Measurements from ENCODE around the gene ABCC4.
"Not testable (repeated sequence)": the region's sequence is repeated elsewhere in the genome, so short reads cannot be mapped to it uniquely, and the experiment has no call there.

The ABCC4 gene

DNA sequence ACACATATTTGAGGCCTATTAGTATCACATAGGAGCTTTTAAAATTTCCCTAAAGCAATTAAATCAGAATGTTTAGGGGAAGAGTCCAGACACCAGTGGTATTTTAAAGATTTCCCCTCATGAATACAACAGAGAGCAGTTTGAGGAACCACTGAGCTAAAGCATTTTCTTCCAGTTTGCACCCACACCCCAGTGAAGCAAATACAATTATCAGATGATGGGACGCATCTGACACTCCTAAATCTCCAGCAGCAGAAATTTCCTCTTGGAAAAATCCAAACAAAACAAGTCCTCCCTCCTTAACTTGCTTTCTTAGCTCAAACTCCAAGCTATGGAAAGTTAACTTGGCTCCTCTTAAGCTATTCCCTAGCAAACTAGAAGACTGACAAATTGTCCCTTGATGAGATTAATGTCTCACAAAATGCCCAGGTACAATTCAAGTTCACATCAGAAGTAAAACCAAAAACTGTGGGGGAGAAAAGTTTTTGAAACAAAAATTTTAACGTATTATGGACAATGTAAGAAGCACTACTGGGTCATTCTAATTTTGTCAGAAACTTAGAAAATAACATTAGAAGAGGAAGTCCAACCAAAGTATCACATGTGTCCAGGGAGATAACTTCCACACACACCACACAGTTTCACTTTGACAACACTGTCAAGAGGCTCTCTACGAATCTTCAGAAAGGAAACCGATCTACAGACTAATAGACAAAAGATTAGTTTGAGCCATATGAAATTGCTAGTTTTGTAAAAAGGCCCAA is 74.1 kb downstream of the ABCC4 start:
- no peak for FAIRE-seq

DNA sequence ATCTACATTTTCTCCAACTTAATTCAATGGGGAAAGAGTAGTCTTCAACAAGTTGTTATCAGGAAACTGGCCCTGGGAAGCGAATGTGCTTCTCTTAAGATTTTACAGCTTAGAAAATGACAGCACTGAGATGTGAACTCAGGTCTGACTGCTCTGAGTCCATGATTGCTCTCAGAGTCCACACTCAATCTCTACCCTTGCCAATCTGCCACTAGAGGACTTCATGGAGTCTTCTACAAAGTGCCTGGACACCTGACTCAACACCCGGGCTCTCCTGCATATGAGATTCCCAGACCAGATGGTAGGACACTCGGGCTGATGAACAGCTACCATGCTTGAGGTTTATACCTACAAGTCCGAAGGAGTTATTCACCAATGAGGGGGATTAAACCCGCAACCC is 74.8 kb downstream of the ABCC4 start:
- no peak for FAIRE-seq

DNA sequence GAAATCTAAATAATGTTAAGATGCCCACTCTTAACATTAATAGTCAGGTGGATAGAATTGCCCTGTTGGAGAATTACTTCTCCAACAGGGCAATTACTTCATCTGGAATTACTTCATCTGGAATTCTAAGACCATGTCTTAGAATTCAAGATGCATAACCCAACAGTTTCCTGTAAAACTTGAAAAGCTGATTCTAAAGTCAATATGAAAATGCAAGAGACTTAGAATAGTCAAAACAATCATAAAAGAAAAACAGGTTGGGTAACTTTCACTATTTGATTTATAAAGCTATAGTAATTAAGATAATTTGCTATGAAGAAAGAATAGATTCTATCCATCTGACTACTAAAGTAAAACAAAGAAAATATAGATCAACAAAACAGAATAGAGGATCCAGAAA is 75.2 kb downstream of the ABCC4 start:
- no peak for FAIRE-seq

DNA sequence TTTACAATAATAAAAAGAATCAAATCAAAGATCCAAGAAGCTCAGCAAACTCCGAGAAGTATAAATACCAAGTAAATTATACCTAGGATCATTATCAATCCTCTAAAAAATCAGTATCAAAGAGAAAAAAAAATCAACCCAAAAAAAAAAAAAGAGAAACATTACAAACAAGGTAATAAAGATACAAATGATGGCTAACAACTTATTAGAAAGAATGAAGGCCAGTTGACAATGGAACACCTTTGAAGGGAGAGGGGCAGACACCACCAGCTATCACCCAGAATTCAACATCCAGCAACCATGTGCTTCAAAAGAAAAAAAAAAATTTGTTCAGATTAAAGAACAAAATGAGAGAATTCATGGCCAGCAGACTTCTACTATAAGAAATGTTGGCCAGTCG is 77.2 kb downstream of the ABCC4 start:
- no peak for FAIRE-seq

DNA sequence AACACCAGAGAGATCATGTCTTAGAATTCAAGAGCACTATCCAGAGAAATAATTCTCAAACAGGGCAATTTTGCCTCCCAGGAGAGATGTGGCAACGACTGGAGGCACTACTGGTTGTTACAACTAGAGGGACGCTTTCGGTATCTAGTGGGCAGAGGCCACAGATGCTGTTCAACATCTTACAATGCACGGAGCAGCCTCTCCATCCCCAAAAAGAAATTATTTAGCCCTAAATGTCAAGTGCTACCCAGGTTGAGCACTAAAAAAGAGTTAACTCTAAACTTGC is 78.6 kb downstream of the ABCC4 start:
- no peak for FAIRE-seq

DNA sequence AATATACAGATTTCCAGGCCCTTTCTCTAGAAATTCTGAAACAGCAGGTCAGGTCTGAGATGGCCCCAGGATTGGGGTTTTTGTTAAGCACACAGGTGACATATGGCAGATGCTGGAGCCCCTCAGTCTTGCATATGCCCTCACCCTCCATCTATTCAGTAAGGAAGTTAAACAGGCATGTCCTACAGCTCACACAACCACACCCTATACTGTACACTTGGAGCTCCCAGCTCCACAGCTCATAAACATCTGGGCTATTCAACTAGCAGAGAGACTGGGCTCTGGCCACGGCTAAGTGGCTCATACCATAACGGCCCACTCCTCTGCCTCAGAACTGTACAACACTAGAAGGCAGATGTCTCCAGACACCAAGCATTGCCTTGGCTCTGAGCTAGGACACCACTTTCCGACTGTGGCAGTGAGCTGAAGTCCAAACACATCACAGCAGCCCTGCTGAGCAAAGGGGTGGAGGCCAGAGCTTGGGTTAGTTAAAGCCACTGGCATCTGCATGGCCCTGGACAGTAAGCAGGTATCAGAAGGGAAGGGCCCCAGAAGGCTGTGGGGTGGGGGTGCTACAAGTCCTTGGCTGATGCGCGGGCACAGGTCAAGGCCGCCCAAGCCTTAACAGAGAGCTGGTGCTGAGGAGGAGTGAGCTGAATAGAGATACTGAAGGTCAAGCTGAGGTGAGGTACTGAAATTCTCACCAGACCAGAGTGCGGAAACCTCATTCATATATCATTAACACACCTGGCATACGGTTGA is 79.1 kb downstream of the ABCC4 start:
- no peak for FAIRE-seq

DNA sequence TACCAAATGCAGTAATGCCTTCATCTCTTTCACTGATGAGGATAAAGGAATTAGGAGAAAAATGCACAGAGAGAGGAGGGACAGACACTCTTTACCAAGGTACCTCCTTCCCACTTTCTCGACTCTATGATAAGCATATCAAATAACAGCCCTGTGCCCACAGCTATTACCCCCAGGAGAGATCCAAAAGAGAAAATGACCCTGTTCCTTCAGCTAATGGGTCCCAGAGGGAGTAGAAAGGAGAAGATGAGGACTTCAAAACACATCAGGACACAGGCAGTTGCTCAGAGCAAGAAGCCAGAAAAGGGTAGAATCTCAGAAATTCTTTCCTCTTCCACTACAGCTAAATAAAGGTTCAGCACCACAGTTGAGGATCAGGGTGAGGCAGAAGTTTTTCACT is 80.6 kb downstream of the ABCC4 start:
- no peak for FAIRE-seq

DNA sequence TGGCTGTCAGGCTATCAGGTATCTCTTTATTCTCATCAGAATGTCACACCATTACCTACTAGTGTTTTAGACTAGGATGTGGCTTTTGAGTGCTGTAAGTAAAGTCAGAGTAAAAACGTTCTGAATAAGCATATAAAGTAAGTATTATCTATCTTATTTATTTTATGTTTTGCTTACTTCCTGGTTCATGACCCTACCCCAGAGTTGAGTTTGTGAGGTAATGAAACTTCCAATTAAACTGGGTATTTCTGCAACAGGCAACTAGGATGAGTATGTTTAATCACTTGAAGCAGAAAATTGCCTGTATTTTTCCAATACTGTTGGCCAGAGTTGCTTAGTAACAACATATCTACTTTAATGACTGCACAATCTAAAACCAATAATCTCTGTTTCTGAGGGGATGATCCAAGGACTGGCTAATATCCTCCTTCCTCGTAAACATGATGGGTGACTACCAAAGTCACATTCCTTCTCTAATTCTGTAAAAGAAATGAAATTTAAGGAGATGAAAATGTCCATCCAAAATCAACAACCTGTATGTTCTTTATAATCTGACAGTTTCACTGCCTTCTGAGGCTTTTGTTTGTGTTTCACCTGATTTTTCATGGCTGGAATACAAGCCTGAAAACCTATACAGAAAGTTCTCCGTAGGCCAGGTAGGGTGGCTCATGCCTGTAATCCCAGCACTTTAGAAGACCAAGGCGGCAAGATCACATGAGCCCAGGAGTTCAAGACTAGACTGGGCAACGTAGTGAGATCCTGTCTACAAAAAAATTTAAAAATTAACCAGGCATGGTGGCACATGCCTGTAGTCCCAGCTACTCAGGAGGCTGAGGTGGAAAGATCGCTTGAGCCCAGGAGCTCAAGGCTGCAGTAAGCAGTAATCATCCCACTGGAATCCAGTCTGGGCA is 83.1 kb downstream of the ABCC4 start:
- no peak for FAIRE-seq

DNA sequence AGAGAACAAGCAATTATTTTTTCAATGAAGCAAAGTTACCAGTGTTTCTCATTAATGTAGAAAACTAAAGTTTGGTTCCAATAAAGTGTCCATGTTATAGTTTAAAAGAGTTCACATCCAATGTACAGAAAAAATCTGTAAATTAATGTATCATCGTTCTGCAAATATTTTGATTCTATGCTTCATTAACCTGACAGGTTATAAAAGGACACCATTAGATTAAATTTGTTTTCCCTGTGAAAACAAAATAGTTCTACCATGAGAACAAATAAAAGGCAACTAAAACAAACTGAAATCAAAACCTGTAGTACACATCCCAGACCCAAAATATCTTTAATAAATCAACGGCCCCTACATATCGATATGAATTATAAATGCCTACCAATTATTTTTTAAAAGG is 85.1 kb downstream of the ABCC4 start:
- peak; percentile 42 for FAIRE-seq

DNA sequence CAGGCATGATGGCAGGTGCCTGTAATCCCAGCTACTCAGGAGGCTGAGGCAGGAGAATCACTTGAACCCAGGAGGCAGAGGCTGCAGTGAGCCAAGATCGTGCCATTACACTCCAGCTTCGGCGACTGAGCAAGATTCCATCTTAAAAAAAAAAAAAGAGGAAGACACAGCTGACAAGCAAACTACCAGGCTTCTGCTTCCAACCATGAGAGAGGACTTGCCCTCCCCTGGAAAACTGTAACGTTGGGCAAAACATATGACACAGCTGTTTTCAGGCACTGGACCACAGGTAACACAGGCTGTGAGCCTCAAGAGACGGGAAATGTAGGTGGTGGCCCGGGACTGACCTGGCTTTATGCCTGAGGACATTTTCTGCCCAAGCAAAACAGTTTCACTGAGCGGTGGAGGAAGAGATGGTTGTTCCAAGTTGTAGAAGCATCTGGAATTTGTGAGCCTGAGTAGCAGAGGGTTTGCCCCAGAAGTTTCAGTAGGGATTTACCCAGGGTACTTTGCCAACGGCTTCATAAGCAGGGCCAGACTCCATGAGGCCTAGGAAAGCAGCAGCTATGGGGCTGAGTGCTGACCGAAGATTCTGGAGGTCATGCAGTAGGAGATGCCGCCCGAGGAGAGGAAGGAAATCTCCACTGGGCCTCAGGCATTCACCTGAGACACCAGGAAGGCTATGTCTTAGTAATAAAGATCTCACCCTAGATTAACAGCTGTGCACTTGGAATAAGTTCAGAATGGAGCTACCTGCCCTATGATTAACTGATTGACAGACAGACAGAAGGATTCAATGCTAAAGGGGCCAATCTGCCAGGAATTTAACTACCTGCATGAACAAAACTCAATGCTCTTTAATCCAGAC is 88.0 kb downstream of the ABCC4 start:
- no peak for FAIRE-seq

DNA sequence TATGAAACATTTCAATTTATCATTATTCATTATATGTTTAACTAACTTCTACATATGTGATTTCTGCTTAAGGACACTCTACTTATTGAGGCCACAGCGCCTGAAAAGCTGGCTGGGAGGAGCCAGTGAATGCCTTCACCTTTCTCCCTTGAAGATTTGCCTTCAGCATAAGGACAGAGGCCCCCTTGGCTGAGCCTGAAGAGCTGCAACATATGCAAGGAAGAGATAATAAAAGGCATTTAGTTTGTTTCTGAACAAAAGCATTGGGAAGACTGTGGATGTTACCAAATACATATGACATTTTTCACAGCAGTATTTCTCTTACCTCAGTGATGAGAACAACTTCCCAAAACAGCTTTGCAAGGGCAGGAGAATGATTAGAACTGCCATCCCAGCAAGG is 92.1 kb downstream of the ABCC4 start:
- FAIRE-seq: no peak

DNA sequence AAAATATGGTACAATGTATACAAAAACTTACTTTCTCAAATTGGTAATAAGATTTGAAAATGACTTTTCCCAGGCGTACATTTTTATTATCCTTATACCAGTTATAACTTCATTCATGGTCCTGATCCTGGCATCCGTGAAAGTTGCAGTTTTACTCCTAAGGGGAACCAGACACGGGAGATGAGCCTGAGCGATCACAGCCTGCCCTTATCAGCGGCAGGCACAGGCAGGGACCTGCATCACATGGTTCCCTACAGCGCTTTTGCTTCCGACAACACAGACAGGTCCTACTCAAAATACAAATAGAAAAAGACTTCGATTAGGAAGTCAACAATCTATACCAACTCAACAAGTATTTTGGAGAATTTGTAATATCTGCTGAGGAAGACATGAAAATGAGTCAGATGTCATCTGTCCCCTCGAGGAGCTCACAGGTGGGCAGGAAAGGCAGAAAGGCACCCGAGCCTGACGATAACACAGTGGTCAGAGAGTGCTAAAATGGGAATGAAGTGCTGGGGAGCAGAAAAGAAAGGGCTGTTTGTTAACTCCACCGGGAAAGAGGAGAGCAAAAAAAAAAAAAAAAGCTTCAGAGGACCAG is 93.4 kb downstream of the ABCC4 start:
- no peak for FAIRE-seq

DNA sequence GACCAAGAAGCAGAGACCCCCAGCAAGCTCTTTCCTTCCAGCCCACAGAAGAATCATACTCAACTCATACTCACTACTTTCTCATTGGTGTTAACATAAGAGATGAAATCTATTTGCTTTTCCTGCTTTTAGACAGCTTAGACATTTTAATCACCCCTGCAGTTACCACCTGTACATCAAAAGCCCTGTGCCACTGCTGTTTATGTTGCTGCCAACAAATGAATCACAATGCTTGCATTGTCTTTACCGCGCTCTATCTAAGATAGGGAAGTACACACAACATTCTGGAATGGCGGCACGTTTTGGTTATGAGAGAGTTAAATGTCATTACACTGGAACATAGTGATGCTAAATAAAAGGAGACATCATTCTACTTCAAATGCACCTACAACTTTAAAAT is 95.1 kb downstream of the ABCC4 start:
- FAIRE-seq: no peak

DNA sequence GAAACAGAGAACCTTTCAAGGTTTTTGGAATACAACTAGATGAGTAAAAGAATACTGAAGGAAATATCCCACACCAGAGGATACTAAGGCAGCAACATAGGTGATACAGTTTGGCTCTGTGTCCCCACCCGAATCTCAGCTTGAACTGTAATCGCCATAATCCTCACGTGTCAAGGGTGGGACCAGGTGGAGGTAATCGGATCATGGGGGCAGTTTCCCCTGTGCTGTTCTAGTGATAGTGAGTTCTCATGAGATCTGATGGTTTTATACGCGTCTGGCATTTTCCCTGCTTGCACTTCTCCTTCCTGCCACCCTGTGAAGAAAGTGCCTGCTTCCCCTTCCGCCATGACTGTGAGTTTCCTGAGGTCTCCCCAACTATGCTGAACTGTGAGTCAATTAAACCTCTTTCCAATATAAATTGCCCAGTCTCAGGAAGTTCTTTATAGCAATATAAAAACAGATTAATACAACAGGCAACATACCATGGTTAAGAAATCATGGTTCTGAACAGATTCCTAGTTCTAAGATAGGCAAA is 97.0 kb downstream of the ABCC4 start:
- FAIRE-seq: no peak

DNA sequence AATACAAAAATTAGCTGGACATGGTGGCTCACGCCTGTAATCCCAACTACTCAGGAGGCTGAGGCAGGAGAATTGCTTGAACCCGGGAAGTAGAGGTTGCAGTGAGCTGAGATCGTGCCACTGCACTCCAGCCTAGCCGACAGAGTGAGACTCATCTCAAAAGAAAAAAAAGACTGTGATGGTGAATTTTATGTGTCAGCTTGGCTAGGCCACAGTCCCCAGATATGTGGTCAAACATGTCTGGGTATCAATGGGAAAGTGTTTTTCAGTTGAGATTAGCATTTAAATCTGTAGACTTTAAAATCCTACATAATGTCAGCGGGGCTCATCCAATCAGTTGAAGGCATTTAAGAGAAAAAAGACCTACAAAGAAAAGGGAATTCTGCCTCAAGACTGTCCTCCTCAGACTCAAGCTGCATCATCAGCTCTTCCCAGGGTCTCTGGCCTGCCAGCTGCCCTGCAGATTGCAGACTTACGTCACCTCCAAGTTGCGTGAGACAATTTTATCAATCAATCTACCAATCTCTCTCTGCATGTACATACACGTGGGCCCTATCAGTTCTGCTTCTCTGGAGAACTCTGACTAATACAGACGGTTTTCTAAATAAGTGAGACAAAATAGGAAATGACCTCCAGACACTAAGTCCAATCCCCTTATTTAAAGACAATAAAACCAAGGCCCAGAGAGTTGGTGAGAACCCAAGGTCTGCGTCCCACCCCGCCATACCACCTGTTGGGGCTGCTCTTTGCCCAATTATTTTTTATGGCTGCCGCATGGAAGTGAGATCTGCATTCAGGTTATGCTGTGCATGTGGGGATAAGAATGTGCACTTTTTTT is 99.2 kb downstream of the ABCC4 start:
- FAIRE-seq: no peak

DNA sequence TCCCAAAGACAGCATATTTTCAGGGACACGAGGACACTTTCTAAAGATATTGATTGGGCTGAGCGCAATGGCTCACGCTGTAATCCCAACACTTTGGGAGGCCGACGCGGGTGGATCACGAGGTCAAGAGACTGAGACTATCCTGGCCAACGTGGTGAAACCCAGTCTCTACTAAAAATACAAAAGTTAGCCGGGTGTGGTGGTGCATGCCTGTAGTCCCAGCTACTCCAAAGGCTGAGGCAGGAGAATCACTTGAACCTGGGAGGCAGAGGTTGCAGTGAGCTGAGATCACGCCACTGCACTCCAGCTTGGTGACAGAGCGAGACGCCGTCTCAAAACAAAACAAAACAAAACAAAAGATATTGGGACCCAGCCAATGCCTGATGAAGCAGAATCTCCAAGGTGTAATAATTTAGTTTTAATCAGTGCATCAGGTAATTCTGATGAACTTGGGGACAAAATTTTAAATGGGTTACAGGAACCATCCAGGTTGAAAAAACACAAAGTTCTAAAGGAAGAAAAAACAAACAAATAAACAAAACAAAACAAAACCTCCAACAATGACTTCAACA is 100.8 kb downstream of the ABCC4 start:
- not testable (repeated sequence) for FAIRE-seq

DNA sequence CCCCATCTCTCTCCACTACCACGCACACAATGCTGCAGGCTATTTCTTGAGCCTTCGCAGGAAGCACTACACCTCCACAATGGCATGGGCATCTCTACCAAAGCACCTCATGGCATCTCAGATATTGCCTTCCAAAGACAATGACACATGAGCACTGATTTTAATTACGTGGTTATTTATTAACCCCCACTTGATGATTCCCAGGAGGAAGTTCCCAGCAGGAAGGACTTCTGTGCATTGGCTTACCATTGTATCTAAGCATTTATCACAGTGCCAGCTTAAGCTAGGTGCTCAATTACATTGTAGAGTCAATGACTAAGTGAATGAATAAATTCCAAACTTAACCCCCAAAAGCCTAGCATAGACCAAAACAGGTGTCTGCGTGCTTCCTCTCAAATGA is 101.4 kb downstream of the ABCC4 start:
- no peak for FAIRE-seq

DNA sequence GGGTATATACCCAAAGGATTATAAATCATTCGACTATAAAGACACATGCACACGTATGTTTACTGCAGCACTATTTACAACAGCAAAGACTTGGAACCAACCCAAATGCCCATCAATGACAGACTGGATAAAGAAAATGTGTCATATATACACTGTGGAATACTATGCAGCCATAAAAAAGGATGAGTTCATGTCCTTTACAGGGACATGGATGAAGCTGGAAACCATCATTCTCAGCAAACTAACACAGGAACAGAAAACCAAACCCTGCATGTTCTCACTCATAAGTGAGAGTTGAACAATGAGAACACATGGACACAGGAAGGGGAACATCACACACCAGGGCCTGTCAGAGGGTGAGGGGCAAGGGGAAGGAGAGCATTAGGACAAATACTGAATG is 102.6 kb downstream of the ABCC4 start:
- FAIRE-seq: not testable (repeated sequence)

DNA sequence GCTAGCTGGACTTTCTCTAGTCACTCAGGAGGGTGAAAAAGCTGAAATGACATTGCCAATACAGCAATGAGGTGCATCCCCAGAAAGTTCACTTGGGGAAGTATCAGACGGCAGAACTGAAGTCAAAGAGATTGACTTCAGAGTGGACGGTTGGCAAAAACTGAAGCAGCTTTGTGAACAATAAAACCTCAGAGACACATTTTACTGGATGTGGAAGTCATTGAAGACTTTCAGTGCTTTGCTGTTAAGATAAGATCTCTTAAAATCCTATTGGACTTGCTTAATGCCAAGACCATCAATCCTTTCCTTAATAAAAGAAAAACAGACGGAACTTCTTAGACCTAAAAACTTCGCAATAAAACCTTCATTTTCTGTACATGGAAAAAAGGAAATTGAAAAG is 103.7 kb downstream of the ABCC4 start:
- no peak for FAIRE-seq

DNA sequence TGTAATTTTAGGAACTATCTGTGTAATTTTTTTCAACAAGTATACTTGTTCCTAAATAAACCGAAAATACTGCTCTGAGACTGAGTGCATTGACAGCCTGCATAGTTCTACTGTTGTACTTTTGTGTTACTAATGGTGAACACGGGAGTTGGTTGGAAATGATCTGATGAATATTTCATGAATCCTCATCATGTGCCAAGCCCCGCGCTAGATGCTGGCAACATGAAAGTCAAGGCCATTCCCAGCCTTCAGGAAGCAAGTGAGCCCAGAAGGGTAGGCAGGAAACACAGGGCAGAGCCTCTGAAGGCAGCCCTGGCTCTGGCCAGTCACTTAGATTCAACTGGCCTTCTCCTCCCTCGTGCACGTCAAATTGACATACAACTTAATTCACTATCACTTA is 106.1 kb downstream of the ABCC4 start:
- no peak for FAIRE-seq

Measured in G401.6 (cell line).